Measurements from ENCODE around the gene BCL2L11.

BCL2L11 gene

DNA sequence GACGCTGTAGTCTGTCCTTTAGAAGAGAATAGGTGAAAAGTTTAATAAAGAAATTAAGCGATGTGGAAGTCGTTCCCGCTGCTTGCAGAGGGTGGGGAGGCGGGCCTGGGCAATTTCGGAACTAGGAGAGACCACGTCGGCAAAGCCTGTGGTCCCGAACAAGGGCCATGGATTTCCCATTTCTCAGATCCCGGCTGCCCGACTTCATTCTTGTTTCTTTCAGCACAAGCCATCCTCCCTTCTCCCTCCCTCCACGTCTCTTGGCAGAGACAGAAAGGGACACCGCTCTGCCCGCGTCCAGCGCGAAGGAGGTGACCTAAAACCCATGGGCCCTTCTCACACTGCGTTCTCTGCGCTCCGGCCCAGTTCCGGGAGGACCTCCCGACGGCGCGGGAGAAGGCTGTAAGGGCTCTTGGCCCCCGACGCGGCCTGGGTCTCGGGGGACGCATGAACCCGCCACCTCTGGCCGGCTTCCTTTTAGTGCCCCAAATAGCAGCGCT, 2.2 kb upstream of the BCL2L11 start:
- no peak for DNase-seq

DNA sequence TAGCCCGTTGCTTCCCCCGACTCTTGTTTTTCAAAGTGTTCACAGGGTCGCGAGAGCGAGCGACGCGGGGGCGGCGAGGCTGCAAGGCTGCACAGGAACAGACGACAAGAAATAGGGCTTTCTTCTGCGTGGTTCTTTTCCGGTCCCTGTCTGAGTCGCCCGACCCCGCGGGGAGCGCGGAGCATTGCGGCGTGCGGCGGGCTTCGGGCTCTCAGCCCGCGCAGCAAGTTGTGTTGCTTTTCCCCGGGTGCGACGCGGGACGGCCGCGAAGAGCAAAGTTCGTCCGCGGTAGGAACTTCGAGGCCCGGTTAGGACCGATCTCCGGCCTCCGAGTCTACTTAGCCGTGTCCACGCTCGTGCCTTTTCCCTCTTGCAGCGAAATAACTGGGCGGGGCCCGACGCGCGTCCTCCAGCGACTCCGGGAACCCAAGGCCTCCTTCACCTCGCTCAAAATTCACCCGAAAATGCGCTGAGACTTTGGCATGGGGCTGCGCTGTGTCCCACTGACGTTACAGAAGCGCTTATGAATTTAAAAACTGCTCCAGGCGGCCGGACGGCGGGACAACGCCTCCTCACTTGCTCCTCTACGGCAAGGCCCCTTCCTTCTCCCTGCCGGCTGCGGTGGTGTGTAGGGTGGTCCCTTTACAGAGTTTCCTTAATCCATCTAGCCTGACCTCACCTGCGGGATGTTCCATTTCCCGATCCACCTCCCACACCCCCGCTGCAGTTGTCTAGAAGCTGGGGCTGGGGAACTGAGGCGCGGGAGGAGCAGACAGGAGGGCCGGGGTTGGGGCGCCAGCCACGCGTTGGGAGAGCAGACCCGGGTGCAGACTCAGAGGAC, 1.5 kb upstream of the BCL2L11 start:
- DNase-seq = no peak

DNA sequence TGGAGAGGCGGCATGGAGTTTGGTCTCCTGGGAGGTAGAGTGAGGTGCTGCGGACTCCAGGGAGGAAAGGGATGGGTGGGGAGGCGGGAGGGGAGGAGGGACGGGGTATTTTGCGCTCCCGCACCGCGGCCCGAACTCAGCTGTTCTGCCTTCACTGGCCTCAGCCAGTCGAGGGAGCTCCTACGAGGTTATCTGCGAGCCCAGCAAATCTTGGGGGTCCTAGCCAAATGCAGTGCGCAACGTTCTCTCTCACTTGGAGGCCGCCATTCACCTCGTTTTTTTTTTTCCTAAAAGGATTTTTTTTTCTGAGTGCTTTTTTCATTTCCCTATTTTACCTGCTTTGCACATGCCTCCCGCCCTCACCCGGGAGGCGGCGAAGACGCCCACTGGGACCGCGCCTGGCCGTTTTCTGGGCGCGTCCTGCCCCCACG, 877 bp upstream of the BCL2L11 start:
- DNase-seq = no peak

DNA sequence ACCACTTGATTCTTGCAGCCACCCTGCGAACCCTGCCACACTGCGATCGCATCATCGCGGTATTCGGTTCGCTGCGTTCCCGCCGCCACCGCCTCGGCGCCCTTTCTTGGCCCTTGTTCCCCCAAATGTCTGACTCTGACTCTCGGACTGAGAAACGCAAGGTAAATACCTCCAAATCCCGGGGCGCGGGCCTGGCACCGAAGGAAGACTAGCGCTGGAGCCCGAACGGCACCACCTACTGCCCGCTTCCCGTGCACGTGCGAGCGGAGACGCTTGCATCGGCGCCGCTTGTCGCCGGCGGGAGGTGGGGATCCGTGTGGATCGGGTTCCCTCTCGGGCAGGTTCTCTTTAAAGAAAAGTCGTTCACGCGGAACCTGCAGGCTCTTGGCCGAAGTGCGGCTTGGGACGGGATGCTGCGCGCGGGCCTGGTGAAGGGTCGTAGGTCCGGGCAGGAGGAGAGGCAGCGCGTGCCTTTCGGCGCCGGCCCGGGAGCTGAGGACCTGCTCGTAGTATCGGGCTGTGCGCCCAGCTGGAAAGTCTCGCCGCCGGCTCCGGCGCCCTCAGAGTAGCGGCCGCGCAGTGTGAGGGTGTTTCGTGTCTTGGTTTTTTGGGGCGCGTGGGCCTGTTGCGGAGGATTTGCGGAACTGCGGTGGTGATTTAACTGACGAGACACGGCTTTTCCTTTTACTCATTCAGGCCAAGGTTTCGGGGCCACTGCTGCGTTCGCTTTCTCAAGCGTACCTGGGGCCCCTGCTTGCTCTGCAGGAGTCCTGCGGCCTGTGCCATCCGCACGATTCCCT, 514 bp downstream of the BCL2L11 start:
- DNase-seq = no peak

DNA sequence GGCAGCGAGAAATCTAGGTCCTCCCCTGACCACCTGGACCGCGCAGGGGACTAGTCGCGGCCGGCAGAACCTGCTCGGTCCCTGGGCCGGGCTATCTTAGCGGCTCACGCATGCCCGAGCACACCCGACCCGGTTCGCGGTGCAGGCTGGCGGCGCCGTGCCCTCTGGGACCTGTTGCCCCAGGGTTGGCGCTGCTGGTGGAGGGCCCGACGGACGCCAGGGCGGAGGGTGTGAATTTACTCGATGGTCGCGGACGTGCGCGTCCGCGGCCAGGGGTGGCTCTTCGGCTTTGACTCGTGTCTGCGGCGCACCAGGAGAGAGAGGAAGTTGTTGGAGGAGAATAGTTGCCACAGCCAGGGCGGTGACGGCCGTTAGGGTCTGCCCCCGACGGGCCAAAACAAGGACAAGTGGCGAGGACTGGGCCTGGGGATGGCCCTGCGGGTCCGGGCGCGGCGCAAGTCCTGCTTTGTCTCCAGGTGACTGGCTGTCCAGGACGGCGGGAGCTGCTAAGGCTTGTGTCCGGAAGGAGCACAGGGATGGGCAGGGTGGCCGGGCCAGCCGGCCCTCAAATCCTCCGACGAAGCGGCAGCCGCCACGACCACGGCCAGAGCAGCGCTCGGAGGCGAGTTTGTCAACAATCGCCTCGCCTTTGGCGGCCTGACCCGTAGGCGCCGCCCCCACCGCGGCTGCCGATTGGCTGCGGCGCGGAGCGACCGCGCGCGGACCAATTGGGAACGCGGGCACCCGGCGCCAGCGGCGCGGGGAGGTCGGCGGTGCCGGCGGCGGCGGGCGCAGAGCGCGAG, 1.3 kb downstream of the BCL2L11 start:
- peak; percentile 63 for DNase-seq

DNA sequence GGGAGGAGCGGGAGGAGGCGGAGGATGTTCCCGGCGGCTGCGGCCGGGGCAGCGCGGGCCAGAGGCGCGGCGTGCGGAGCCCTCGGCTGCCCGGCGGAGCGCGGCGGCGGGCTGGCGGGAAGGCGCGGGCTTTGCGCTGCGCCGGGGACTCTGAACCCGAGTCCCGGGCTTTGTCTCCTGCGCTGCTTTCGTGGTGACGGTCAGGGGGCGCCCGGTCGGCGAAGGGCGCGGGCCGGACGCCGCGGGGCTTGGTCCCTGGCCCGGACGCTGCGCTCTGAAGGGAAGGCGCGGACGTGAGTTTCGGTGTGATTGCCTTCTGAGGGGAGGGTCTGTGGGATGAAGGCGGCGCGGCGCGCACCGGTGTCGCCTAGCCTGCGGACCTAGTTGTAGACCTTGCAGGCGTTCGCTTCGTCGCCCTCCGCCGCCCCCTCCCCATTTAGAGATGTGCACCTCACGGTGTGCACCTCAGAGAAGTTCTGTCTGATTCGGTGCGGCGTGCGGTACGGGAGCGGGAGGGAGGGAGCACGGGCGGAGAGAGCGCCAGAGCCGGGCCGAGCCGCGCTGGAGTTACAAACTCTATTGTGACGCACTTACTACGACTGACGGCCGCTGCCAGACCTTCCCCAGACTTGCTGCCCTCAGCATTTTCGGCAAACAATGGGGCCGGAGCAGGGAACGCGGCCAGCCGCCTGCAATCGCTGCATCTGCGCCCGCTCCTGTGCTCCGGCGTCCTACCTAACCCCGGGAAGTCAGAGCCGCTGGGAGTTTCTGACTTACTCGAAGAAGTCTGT, 2.1 kb downstream of the BCL2L11 start:
- DNase-seq = no peak

DNA sequence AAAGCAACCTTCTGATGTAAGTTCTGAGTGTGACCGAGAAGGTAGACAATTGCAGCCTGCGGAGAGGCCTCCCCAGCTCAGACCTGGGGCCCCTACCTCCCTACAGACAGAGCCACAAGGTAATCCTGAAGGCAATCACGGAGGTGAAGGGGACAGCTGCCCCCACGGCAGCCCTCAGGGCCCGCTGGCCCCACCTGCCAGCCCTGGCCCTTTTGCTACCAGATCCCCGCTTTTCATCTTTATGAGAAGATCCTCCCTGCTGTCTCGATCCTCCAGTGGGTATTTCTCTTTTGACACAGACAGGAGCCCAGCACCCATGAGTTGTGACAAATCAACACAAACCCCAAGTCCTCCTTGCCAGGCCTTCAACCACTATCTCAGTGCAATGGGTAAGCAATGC, 3.0 kb downstream of the BCL2L11 start:
- DNase-seq = no peak

DNA sequence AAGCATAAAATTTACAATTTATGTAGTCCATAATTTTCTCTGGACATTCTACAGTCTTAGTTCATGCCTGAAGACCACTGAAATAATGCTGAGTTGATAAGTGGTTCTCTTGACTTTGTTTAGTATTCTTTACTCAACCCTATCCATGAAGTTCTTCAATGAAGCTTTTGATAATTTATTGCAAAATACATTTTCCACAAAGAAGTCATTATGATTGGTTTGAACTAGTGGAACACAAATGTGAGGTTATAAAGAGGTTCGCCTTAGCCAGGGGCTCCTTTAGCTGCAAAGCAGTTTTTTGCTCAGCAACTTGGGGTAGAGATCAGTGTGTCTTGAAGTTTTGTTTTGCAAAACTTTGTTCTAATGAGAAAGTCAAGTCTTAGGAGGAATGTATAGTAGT, 5.9 kb downstream of the BCL2L11 start:
- DNase-seq = no peak

DNA sequence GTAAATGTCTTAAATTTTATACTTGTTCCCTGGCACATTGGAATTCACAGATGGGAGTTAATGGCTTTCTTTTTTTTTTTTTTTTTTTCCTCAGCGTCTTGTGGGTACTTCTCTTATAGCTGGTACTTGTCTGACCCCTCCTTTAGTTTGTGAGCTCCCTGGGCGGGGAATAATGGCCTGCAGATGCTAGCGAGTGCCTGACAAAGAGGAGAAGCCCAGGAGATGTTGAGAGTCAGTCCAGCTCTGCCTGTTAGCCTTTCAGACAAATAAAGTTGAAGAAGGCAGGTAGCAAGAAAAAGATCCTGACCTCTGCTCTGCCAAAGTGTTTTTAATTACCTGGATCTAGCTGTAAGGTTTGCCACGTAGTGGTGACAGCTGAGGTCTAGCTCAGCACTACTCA, 6.6 kb downstream of the BCL2L11 start:
- no peak for DNase-seq

DNA sequence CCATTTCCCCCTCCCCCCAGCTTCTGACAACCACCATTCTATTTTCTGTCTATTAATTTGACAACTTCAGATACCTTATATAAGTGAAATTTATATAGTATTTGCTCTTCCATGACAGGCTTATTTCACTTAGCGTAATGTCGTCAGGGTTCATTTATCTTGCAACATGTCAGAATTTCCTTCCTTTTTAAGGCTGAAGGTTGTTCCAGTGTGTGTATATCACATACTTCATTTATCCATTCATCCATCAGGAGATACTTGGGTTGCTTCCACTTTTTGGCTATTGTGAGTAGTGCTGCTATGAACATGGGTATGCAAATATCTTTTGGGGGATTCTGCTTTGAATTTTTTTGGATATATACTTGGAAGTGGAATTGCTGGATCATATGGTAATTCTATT, 7.4 kb downstream of the BCL2L11 start:
- DNase-seq = no peak

DNA sequence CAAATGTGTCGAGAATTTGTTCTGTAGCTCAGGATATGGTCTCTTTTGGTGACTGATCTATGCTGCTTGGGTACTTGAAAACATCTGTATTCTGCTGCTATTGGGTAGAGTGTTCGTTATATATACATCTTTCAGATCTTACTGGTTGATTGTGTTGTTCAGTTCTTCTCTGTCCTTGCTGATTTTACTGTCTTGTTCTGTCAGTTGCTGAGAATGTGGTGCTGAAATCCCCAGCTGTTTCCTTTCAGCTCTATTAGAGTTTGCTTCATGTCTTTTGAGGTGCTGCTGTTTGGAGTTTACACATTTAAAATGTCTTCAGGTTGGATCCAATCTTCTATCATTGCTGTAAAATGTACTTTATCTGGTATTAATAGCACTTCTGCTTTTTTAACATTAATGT, 12.9 kb downstream of the BCL2L11 start:
- no peak for DNase-seq

DNA sequence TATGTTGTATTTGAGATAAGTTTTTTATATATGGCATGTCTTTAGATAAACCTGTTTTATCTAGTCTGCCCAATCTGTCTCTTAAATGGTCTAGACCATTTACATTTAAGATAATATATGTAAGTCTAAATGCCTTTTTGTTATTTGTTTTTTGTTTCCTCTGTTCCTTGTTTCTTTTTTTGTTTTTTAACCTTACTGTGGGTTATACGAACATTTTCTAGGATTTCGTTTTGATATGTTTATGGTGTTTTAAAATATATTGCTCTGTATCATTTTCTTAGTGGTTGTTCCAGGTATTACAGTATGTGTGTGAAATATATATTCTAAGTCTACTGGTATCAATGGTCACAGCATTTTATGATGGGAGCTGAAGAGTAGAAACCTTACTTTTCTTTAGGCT, 13.3 kb downstream of the BCL2L11 start:
- DNase-seq = no peak

DNA sequence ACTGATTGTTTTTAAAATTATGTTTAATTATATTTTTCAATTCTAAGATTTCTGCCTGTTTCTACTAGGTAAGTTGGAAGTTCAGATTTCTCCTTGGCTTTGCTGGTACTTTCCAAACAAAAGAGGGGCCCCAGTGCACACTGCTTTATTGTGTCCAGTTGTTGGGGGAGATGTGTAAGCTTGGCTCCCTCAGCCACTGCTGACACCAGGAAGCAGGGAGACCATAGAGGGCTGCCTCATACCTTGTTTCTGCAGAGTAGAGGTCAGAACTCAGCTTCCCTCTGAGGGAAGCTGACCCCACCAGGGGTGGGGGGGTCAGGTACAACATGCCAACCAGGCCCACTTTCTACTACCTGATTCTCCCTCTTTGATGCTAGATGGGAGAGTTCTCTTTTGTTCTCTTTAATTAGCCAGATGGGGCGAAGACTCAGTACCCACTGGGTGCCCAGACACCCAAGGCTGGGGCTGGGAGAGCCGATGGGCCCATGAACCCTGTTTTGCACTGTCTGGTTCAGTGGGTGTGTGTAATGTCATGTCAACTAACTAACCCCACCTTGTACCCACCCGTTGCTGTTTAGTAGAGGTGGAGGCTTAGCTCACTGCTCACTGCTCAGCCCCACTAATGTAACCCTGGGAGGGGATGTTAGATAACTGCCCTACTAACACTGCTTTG, 14.7 kb downstream of the BCL2L11 start:
- no peak for DNase-seq

DNA sequence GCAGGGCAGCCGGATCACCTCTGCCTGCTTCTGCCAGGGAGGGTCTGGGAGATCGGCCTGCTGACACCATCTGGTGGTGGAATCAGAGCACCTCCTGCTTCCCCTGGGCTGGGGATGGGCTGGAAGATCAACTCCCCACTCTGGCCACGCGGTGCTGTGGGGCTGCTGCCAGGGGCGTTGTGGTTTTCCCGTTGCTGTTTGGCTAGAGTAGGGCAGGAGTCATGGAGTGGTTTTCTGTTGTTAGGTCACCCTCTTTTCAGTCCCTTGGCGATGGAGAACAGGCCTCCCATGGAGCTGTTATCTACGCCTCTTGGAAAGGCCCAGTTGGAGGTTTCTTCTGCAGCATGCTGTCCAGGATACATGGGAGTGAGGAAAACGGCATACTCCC, 15.2 kb downstream of the BCL2L11 start:
- DNase-seq = no peak

DNA sequence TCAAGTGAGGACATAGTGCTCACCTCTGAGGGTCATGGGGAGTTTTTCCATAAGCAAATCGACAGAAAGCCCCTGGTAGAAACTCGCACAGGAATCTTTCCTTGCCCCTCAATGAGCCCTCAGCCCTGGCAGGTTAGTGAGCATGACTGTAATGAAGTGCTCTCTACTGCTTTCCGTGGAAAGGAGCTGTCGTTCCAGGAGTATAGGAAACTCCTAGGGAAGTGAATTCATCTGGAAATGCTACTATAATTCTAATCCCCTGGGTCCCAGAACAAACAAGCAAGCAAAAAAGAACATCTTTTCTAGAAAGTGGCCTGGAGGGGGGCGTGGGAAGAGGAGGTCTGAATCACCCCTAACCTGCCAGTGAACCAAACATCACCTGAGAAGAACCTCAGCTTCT, 18.1 kb downstream of the BCL2L11 start:
- no peak for DNase-seq

DNA sequence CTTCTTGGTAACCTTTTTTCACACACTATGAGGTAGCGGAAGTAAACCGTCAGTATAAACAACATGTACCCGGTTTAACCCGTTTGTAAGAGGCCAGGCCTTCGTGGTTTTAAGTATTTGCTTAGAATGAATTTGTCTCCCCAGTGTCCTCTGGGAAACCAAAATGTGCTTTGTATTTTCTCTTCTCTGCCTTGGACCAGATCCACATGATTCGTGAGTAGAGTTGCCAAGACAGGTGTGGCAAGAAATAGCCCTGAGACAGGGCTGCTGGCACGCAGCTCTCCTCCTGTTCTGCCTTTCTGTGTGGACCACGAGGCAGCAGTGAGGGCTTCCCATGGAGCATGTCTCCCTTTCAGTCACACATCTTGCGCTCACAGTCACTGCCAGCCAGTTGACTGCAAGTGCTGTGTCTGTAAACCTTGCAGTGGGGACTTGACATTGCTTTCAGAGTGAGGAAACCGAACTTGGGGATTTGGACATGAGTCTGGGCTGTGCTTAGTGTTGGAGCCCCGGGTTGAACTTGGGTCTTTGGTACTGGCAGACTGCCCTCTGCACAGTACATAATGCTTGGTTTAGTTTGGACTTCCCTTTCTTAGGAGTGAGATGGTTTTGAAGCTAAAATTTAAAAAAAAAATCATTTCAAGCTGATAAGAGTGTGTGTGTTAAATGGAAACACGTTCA, 19.1 kb downstream of the BCL2L11 start:
- DNase-seq = no peak

DNA sequence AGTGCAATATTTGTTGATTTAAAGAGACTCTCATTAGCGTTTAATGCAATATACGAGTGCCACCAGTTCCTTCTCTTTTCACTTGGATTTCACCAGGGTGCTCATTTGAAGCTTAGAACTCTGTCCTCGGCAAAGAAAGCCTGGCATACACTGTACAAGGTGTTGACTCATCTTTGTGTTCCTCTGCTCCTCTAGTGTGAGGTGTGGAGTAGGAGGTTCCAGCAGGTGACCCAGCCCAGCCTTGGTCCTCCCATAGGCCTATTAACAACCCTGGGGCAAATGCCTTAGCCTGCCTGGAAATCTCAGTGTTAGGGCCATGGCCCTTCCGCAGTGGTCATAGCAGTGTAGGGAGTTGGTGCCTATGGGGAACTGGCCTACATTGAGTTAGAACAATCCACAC, 20.1 kb downstream of the BCL2L11 start:
- DNase-seq = no peak

DNA sequence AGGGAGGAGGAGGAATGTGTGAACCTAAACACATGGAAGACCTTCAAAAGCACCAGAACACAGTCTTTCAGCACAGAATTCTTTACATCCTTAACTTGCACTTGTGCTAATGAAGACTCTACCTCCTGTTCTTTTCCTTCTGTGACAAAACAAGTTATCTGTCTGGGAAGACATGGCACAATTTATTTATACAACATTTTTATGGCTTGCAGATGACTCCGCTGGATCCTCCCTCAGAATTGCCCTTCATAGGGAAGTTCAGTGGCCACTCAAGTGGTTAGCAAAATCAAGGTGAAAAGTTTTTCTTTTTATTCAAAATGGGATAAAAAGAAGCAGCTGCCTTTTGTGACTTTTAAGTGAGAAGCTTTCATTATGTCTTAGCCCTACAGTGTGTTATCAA, 21.4 kb downstream of the BCL2L11 start:
- DNase-seq = no peak

DNA sequence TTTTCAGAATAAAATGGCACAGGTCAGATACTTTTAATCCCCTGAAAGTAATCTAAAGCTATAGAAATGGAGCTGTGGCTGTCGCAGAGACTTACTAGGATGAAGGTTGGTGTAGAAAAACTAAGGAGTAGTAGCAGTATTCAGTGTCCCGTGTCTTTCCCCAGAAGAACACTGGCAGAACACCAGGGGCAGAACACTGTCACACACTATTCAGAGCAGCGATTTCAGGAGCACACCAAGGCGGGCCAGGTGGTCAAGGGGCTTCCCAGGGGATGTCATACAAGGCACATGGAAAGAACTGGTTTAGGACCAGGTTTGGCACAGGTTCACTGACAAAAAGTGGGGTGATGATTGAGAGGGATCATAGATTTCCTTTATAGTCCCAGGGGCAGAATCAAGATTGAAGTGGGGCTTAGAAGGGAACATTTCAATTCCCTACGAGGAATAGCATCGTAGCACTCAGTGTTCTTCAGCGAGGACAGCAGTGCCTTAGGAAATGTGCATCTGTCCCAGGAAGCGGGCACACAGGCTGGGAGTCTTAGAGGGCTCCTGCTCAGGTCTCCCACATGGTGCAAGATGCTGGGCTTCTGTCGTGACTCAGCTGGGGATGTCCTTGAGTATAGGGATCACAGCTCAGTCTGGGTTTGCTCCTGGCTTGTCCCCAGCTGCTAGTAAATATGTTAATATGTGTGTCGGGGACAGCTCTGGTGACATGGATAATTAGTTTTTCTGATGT, 22.6 kb downstream of the BCL2L11 start:
- no peak for DNase-seq

DNA sequence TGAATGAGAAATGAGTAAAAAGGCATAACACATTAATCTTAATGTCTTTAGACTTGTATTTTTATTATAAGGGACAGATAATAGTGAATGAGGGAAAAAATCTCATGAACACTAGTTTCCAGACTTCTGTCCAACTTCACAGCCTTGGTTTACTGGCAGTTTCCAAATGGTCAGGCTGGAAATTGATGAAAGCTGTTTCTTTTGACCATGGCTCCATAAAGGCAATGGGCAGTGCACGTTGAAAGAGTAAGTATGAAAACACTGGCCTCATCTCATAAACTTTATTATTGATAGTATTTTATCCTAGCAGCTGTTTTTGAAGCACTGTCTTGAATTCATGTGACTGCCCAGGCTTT, 23.1 kb downstream of the BCL2L11 start:
- DNase-seq = no peak

All from NCI-H446 treated with DMSO at 0.1 percent for 48 hours (cell line).